IMR-90 (cell line): ENCODE results near the gene KRTAP5-5.

Source experiments
- BHLHE40 ChIP-seq: fragments of 150-350 bp; IDR thresholded peaks from 2 replicates; pipeline ENCODE4 v1.6.1; 2016; ENCODE audit warnings: mild to moderate bottlenecking, low read depth, low read length
- CEBPB ChIP-seq: IDR thresholded peaks from 2 replicates; pipeline ENCODE4 v1.6.1; 2012; ENCODE audit warnings: low read depth, low read length, improper control_type of control experiment
- CHD1 ChIP-seq: IDR thresholded peaks from 2 replicates; pipeline ENCODE4 v1.6.1; 2012; ENCODE audit warnings: low read depth, low read length, improper control_type of control experiment
- FOS ChIP-seq: fragments of 150-350 bp; IDR thresholded peaks from 2 replicates; pipeline ENCODE4 v1.6.1; 2016; ENCODE audit warnings: low read depth, low read length
- MAFK ChIP-seq: IDR thresholded peaks from 2 replicates; pipeline ENCODE4 v1.6.1; 2012; ENCODE audit warnings: low read depth, low read length, improper control_type of control experiment
- MAZ ChIP-seq: IDR thresholded peaks from 2 replicates; pipeline ENCODE4 v1.6.1; 2012; ENCODE audit warnings: low read depth, mild to moderate bottlenecking, low read length, improper control_type of control experiment, moderate library complexity, borderline replicate concordance
- MXI1 ChIP-seq: IDR thresholded peaks from 2 replicates; pipeline ENCODE4 v1.6.1; 2012; ENCODE audit warnings: low read depth, mild to moderate bottlenecking, low read length, moderate library complexity, borderline replicate concordance
- POLR2A ChIP-seq: IDR thresholded peaks from 2 replicates; pipeline ENCODE4 v1.6.1; 2012; ENCODE audit warnings: mild to moderate bottlenecking, low read depth, low read length
- RCOR1 ChIP-seq: IDR thresholded peaks from 2 replicates; pipeline ENCODE4 v1.6.1; 2012; ENCODE audit warnings: mild to moderate bottlenecking, low read length, improper control_type of control experiment; ENCODE audit not compliant: insufficient replicate concordance
- RFX5 ChIP-seq: IDR thresholded peaks from 2 replicates; pipeline ENCODE4 v1.8.0; 2012; ENCODE audit warnings: low read depth, mild to moderate bottlenecking, low read length, moderate library complexity
- SMC3 ChIP-seq: fragments of 150-350 bp; IDR thresholded peaks from 2 replicates; pipeline ENCODE4 v1.6.1; 2016; ENCODE audit warnings: low read depth, mild to moderate bottlenecking, antibody characterized with exemption, low read length, moderate library complexity
- TF ChIP-seq, protein P1 (sequence below): conservative IDR thresholded peaks from 2 replicates; pipeline ENCODE4 v1.5.1; 2012; ENCODE audit warnings: mild to moderate bottlenecking, low read depth, low read length, improper control_type of control experiment
- TF ChIP-seq, protein P2 (sequence below): fragments of 150-350 bp; IDR thresholded peaks from 2 replicates; pipeline ENCODE4 v1.6.1; 2016; ENCODE audit warnings: low read depth, mild to moderate bottlenecking, low read length, moderate library complexity, borderline replicate concordance
- TF ChIP-seq, protein P3 (sequence below): fragments of 150-350 bp; IDR thresholded peaks from 2 replicates; pipeline ENCODE4 v1.6.1; 2017; ENCODE audit warnings: mild to moderate bottlenecking, antibody characterized with exemption, low read length, low read depth

DNA sequence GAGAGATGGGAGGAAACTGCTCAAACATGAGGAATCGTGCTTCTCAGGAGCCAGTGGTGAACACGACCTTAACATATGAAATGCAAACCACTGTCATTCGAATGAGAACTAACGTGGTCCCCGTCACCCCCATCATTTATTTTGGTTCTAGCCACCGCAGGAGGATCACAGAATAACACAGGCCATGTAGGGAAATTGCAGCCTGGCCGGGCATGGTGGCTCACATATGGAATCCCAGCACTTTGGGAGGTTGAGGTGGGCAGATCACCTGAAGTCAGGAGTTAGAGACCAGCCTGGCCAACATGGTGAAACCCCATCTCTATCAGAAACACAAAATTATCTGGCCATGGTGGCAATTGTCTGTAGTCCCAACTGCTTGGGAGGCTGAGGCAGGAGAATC is 27.1 kb downstream of the KRTAP5-5 start:
- TF ChIP-seq, protein P1, sequence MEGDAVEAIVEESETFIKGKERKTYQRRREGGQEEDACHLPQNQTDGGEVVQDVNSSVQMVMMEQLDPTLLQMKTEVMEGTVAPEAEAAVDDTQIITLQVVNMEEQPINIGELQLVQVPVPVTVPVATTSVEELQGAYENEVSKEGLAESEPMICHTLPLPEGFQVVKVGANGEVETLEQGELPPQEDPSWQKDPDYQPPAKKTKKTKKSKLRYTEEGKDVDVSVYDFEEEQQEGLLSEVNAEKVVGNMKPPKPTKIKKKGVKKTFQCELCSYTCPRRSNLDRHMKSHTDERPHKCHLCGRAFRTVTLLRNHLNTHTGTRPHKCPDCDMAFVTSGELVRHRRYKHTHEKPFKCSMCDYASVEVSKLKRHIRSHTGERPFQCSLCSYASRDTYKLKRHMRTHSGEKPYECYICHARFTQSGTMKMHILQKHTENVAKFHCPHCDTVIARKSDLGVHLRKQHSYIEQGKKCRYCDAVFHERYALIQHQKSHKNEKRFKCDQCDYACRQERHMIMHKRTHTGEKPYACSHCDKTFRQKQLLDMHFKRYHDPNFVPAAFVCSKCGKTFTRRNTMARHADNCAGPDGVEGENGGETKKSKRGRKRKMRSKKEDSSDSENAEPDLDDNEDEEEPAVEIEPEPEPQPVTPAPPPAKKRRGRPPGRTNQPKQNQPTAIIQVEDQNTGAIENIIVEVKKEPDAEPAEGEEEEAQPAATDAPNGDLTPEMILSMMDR = no peak
- TF ChIP-seq CEBPB (no peak), SMC3 (no peak), RFX5 (no peak), MAZ (no peak), FOS (no peak), MXI1 (no peak), POLR2A (no peak), BHLHE40 (no peak), RCOR1 (no peak), CHD1 (no peak), MAFK (no peak)
- TF ChIP-seq, protein P2, sequence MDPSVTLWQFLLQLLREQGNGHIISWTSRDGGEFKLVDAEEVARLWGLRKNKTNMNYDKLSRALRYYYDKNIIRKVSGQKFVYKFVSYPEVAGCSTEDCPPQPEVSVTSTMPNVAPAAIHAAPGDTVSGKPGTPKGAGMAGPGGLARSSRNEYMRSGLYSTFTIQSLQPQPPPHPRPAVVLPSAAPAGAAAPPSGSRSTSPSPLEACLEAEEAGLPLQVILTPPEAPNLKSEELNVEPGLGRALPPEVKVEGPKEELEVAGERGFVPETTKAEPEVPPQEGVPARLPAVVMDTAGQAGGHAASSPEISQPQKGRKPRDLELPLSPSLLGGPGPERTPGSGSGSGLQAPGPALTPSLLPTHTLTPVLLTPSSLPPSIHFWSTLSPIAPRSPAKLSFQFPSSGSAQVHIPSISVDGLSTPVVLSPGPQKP = no peak
- TF ChIP-seq, protein P3, sequence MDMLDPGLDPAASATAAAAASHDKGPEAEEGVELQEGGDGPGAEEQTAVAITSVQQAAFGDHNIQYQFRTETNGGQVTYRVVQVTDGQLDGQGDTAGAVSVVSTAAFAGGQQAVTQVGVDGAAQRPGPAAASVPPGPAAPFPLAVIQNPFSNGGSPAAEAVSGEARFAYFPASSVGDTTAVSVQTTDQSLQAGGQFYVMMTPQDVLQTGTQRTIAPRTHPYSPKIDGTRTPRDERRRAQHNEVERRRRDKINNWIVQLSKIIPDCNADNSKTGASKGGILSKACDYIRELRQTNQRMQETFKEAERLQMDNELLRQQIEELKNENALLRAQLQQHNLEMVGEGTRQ = no peak
